Motor neuron (in vitro differentiated cells): ENCODE data around the gene NECTIN4. TPM values are rescaled to one million over a fixed set of nuclear protein-coding genes. Genes with fewer than 3 reads are reported as not detected.
"Not testable (repeated sequence)": the region's sequence is repeated elsewhere in the genome, so short reads cannot be mapped to it uniquely, and the experiment has no call there.

Source experiments
- ATAC-seq, 8 experiments: fragments of 200-7000 bp; cut with Tn5 transposase; replicated peaks in 6 of 8; 2 replicates each; pipeline ENCODE4 v1.8.0; 2021; ENCODE audit warnings: mild to moderate bottlenecking in 8 of 8, moderate library complexity in 8 of 8
- H3K27ac ChIP-seq, 2 donors: fragments of 250-450 bp; sonication (Bioruptor Pico); 2 replicates each; pipeline ENCODE4 v1.9.0; 2021; ENCODE audit warnings: antibody characterized with exemption in 2 of 2, mild to moderate bottlenecking in 2 of 2, moderate library complexity in 1 of 2
- H3K4me1 ChIP-seq, 2 donors: fragments of 250-450 bp; sonication (Bioruptor Pico); replicated peaks in 1 of 2; 2 replicates each; pipeline ENCODE4 v1.6.1; 2021; ENCODE audit warnings: antibody characterized with exemption in 2 of 2, mild to moderate bottlenecking in 2 of 2, moderate library complexity in 1 of 2
- H3K4me3 ChIP-seq, 5 donors: fragments of 250-450 bp; sonication (Bioruptor Pico); 2 replicates each; pipeline ENCODE4 v1.9.0; 2021; ENCODE audit warnings: antibody characterized with exemption in 5 of 5, mild to moderate bottlenecking in 5 of 5, moderate library complexity in 4 of 5
- WGBS, 10 experiments: fragments of 450-650 bp; shearing (Covaris generic); methylation state at CpG; one replicate each; pipeline ENCODE4 v1.0.0; 2022; 5-methylcytosine and 5-hydroxymethylcytosine counted together
- in situ Hi-C, 9 experiments: fragments of 400-800 bp; cut with MboI; loops; one replicate each; pipeline ENCODE4 v1.15.0; 2021; ENCODE audit warnings: low sequenced_read_pairs in 9 of 9, low pct_unique_long_range_greater_than_20kb in 2 of 9; ENCODE audit not compliant: unreplicated experiment in 9 of 9
- total RNA-seq, 8 experiments: library from RNA; unstranded; fragments of 300-600 nt; gene quantifications; 2 replicates each; pipeline versions ENCODE4 v1.2.3 to v1.2.4, GENCODE V29; 2022

The NECTIN4 gene
- total RNA-seq, 8 experiments from 2014 or later = 0.14 to 29.1 (median 0.85) TPM; not detected in 1

GRCh38 chr1:161063936-161064335 lies 25.4 kb downstream of the NECTIN4 start:
- not testable (repeated sequence) for ATAC-seq
- 40 to 100% (median 66%) methylated on average over 1 to 6 of the region's 6 CpGs for WGBS, 10 experiments

DNA sequence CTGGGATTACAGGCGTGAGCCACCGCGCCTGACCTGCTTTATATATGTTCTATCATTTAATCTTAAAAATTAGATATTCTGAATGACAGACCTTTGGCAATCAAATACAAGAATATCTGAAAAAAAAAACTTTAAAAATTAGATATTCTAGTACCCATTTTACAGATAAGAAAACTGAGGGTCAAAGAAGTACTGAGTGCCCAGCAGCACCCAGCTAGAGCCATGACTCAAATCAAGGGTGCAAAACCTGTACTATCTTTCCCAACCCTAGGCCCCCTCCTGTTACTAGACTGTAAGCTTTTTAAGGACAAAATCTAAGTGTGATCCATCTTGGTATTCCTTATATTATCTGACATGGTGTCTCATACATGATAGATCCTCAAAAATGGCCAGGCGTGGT lies 27.9 kb downstream of the NECTIN4 start:
- no peak for ATAC-seq

More at GRCh38 chr1:161063936-161064335, 25.4 kb downstream of the NECTIN4 start:
- in situ Hi-C loops, H3K4me1 ChIP-seq, H3K27ac ChIP-seq, H3K4me3 ChIP-seq: not testable (repeated sequence)

GRCh38 chr1:161059293-161059692 lies 30.1 kb downstream of the NECTIN4 start:
- H3K27ac ChIP-seq = no peak overlapping the region
- no peaks in the 10 kb centered on the region for H3K4me1 ChIP-seq
- no peak overlapping the region for H3K4me3 ChIP-seq
- 40 to 100% (median 84%) methylated on average over 1 to 6 of the region's 6 CpGs; no CpG with 5 or more reads in 4 of the 10 experiments for WGBS, 10 experiments
- in situ Hi-C loops = no loop called here
- ATAC-seq = no peak

More for the DNA sequence above, 27.9 kb downstream of the NECTIN4 start:
- no peak overlapping the region for H3K27ac ChIP-seq
- WGBS, 10 experiments = 40 to 100% (median 95%) methylated on average over 1 to 4 of the region's 4 CpGs; no CpG with 5 or more reads in 4 of the 10 experiments
- no peak overlapping the region for H3K4me3 ChIP-seq
- in situ Hi-C loops = no loop called here
- H3K4me1 ChIP-seq = no peaks in the 10 kb centered on the region

DNA sequence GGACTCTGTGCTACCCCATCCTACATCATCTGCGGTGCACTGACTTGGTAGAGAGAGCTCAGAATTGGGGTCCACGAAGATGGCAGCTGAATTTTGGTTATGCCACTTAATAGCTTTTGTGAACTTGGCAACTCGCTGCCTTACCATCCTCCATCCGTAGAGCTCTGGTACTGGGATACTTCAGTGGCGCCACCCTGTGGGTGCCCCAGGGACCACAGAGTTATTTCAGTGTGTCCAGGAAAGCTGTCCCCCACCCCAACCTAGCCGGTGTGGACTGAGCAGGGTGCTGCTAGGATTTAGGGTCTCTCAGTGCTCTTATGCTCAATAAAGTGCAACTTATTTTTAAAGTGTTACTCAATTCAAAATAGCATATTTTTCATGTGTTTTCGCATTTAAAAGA lies 34.6 kb downstream of the NECTIN4 start:
- Histone ChIP-seq H3K4me3 (no peak overlapping the region), H3K27ac (no peak overlapping the region), H3K4me1 (no peaks in the 10 kb centered on the region)
- in situ Hi-C loops = no loop called here
- 43 to 100% (median 81%) methylated on average over 1 to 7 of the region's 7 CpGs; no CpG with 5 or more reads in 2 of the 10 experiments for WGBS, 10 experiments
- ATAC-seq = no peak

DNA sequence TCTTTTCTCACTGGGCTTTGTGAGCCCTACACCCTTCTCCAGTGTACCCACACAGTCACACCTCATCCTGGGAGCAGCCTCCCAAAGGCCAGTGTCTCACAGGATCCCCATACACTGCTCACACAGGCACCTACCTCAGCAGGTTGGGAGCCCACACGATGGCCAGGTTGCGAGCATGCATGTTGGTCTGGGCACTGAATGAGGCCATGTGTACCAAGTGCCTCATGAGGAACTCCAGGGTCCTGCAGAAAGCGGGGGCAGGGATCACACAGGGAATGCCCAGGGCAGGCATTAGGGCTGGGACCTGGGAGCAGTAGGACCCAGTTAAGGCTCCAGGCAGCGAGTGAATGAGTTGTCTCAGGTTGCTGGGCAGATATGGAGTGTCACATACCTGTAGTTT lies 35.1 kb downstream of the NECTIN4 start:
- H3K27ac ChIP-seq = no peak overlapping the region
- H3K4me1 ChIP-seq = no peaks in the 10 kb centered on the region
- 78 to 100% (median 90%) methylated on average over 1 to 4 of the region's 4 CpGs; no CpG with 5 or more reads in 5 of the 10 experiments for WGBS, 10 experiments
- no peak for ATAC-seq
- in situ Hi-C loops = no loop called here
- no peak overlapping the region for H3K4me3 ChIP-seq

GRCh38 chr1:161052899-161053298 lies 36.5 kb downstream of the NECTIN4 start:
- ATAC-seq = no peak
- WGBS, 10 experiments = 61 to 100% (median 70%) methylated on average over 1 to 3 of the region's 3 CpGs; no CpG with 5 or more reads in 7 of the 10 experiments
- no peaks in the 10 kb centered on the region for H3K4me1 ChIP-seq
- in situ Hi-C loops = no loop called here
- no peak overlapping the region for H3K27ac ChIP-seq
- no peak overlapping the region for H3K4me3 ChIP-seq

GRCh38 chr1:161051219-161051618 lies 38.1 kb downstream of the NECTIN4 start:
- WGBS, 10 experiments = 40 to 90% (median 80%) methylated on average over 1 to 2 of the region's 10 CpGs; no CpG with 5 or more reads in 7 of the 10 experiments
- Histone ChIP-seq H3K4me3 (no peak overlapping the region), H3K27ac (no peak overlapping the region), H3K4me1 (peaks cover 3 to 6% of the 10 kb centered on the region in 2 donors)
- in situ Hi-C loops = no loop called here
- ATAC-seq = no peak

DNA sequence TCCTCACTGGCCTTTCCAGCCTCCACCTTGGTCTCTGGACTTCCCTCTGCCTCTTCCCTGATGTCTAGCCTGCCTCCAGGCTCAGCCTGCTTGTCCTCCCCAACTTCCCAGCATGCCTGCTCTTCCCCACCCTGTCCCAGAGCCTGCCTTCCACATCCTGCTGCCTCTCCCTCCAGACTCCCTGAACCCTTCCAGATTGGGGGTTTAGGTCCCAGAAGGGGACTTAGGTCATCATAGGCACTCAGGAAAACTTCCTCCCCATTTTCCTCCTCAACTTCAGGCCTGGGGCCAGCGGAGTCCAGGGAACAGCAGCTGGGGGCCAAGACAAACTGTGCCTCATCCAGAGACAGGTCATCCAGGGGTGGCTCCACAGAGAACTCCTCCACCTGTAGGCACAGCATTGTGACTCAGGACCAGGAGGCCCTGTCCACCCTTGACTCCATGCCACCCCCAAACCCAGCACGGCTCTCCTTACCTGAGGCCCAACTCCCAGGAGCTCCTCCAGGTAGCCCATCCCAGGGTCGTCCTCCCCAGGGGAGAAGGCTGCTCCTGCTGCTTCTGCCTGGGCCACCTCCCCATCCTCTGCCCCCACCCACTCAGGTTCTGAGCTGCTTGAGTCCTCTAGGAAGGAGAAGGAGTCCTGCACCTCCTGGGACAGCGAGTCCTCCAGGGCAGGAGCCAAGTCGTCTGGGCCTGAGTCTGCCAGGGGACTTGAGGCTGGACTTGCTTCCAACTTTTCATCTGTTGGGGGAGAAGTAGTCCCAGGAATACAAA lies 40.2 kb downstream of the NECTIN4 start:
- 60 to 100% (median 90%) methylated on average over 1 to 4 of the region's 5 CpGs; no CpG with 5 or more reads in 3 of the 10 experiments for WGBS, 10 experiments
- Histone ChIP-seq H3K27ac (no peak overlapping the region), H3K4me3 (no peak overlapping the region), H3K4me1 (peaks cover 7 to 10% of the 10 kb centered on the region in 2 donors)
- in situ Hi-C loops = loop anchor here in 1 of 9 experiments (25.0 kb wide), 1 partner anchor 88 kb away; the partner anchor contains the start of gene DEDD
- ATAC-seq = no peak

GRCh38 chr1:161047436-161048420 lies 41.6 kb downstream of the NECTIN4 start:
- Histone ChIP-seq H3K27ac (no peak overlapping the region), H3K4me1 (peaks cover 9 to 15% of the 10 kb centered on the region in 2 donors), H3K4me3 (no peak overlapping the region)
- in situ Hi-C loops = loop anchor here in 1 of 9 experiments (25.0 kb wide), 1 partner anchor 90 kb away; the partner anchor contains the start of gene DEDD
- 71 to 100% (median 98%) methylated on average over 1 to 13 of the region's 18 CpGs; no CpG with 5 or more reads in 2 of the 10 experiments for WGBS, 10 experiments
- no peak for ATAC-seq

GRCh38 chr1:161046605-161047228 lies 42.6 kb downstream of the NECTIN4 start:
- Histone ChIP-seq H3K27ac (peak overlapping the region; percentile 98 to 99), H3K4me3 (peak overlapping the region; percentile 61 to 81 (median 62)), H3K4me1 (peaks cover 9 to 15% of the 10 kb centered on the region in 2 donors)
- ATAC-seq = no peak
- 30 to 100% (median 71%) methylated on average over 1 to 2 of the region's 2 CpGs; no CpG with 5 or more reads in 2 of the 10 experiments for WGBS, 10 experiments
- in situ Hi-C loops = loop anchor here in 1 of 9 experiments (25.0 kb wide), 1 partner anchor 91 kb away; the partner anchor contains the start of gene DEDD

DNA sequence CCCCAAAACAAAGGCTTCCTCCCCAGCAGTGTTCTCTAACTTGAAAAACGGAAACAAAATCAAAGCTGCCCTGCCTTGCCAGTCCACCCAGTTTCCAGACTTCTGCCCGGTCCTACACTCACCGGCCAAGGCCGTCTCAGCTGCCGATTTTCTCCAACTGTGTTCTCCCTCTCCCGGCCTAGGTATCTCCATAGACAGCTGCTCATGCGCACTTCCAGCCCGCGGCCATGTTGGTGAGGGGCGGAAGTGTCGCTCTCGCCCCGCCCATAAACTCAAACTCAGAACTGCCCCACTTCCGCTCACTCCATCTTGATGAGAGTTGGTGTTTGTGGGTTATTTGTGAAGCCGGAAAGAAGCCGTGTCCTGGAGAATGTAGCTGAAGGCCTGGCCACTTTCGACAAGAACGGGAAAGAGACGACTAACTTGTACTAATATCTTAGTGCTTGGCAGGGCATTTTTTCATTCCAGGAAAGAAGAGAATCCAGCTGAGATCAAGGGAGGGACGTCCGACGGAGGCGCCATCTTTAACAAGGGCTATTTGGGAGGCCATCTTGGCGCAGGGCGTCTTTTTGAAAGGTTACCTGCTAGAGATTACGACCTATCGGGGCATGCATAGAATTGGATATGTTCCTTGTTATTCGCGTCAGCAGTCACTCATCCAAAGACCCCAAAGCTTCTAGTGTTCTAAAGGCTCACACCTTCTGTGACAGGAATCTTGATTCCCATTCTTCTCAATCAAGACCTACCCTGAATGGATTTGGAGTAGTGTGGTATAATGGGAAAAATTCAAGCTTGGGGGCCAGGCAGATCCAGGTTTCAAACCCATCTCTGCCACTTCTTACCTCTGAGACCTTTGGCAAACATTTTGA lies 43.4 kb downstream of the NECTIN4 start, which contains the start of gene USF1:
Gene USF1 (minus strand): TSS at position 242 of the 869 bp plus-strand sequence. CDS start 2,702 bp downstream, outside the sequence.
- peak within 1 kb of the TSS; percentile 98 to 99 for H3K27ac ChIP-seq
- H3K4me3 ChIP-seq = peak within 1 kb of the TSS; percentile 61 to 81 (median 62)
- peak; percentile 80 to 87 (median 85) for ATAC-seq
- in situ Hi-C loops = loop anchor here in 1 of 9 experiments (25.0 kb wide), 1 partner anchor 91 kb away; the partner anchor contains the start of gene DEDD
- 0 to 2% (median 0%) methylated on average over 1 to 18 of the region's 29 CpGs; no CpG with 5 or more reads in 1 of the 10 experiments for WGBS, 10 experiments
- H3K4me1 ChIP-seq = peaks cover 9 to 15% of the 10 kb centered on the region in 2 donors
